ENCODE results near the gene TIAM1.

The TIAM1 gene

DNA sequence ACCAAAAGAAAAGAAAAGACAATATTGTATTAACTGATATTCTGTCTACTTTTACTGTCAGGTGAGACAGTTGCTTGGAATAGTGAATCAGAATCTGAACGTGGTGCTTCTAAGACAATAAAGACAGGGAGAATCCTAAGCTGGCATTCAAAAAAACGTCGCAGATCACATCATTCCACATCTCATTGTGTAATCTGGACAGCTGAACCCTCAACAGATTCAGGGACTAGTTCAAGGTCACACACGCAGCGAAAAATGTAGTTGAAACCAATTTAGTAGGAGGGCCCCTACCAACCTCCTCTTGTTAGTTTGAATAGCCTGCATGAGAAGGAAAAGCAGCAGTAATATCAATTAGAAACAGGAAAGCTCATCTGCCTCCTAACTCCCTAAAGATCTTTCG is 259.4 kb downstream of the TIAM1 start:
- no peaks in the 10 kb centered on the region for H3K27me3 ChIP-seq
- no peak for DNase-seq

DNA sequence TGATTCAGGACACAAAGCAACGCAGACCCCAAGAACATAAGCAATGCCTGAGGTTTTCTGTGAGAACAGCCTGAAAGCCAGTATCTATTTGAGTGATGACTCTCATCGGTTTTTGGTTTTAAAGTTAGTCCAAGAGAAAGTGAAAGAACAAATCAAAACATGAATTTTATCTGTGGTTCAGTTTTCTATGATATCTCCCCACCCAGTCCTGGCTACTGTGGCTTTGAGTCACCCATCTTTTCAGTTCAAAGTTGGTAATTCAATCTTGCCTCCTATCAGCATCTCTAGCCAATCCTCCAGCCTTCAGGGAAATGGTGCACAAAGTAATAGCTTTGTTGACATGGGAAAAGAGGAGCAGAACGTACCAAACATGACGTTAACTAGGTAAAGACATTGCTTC is 265.3 kb downstream of the TIAM1 start:
- H3K36me3 ChIP-seq: no peaks in the 10 kb centered on the region
- no peak overlapping the region for H3K4me3 ChIP-seq (ENCODE audit: low read depth, low read length)
- DNase-seq: no peak
- no peaks in the 10 kb centered on the region for H3K9me3 ChIP-seq
- TF ChIP-seq, protein P1, sequence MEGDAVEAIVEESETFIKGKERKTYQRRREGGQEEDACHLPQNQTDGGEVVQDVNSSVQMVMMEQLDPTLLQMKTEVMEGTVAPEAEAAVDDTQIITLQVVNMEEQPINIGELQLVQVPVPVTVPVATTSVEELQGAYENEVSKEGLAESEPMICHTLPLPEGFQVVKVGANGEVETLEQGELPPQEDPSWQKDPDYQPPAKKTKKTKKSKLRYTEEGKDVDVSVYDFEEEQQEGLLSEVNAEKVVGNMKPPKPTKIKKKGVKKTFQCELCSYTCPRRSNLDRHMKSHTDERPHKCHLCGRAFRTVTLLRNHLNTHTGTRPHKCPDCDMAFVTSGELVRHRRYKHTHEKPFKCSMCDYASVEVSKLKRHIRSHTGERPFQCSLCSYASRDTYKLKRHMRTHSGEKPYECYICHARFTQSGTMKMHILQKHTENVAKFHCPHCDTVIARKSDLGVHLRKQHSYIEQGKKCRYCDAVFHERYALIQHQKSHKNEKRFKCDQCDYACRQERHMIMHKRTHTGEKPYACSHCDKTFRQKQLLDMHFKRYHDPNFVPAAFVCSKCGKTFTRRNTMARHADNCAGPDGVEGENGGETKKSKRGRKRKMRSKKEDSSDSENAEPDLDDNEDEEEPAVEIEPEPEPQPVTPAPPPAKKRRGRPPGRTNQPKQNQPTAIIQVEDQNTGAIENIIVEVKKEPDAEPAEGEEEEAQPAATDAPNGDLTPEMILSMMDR (IDR thresholded peaks at IDR 0.05; ENCODE audit: low read depth, low read length): no peak
- no peaks in the 10 kb centered on the region for H3K27me3 ChIP-seq
- no peaks in the 10 kb centered on the region for H3K4me1 ChIP-seq

More for the DNA sequence above, 259.4 kb downstream of the TIAM1 start:
- Histone ChIP-seq H3K36me3 (no peaks in the 10 kb centered on the region), H3K4me1 (no peaks in the 10 kb centered on the region), H3K9me3 (no peaks in the 10 kb centered on the region), H3K4me3 (ENCODE audit: low read depth, low read length) (no peak overlapping the region)
- TF ChIP-seq, protein P1 (IDR thresholded peaks at IDR 0.05; ENCODE audit: low read depth, low read length): no peak

DNA sequence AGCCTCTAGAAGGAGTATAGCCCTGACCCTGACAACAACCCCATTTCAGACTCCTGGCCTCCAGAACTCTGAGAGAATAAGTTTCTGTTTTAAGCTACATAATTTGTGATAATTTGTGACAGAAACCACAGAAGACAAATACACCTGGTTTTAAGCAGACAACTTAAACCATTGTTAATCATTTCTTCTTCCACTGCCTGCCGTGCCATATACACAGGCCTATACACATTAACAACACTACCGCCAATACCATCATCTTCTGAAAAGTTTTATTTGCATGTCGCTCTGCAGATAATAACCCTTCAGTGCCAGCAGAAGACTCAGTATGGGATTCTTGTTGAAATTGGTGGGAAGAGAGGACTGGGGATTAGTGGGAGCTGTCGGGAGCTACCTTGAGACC is 265.8 kb downstream of the TIAM1 start:
- Histone ChIP-seq H3K27me3 (no peaks in the 10 kb centered on the region), H3K4me1 (no peaks in the 10 kb centered on the region), H3K36me3 (no peaks in the 10 kb centered on the region), H3K4me3 (ENCODE audit: low read depth, low read length) (no peak overlapping the region), H3K9me3 (no peaks in the 10 kb centered on the region)
- TF ChIP-seq, protein P1 (IDR thresholded peaks at IDR 0.05; ENCODE audit: low read depth, low read length): no peak
- no peak for DNase-seq

DNA sequence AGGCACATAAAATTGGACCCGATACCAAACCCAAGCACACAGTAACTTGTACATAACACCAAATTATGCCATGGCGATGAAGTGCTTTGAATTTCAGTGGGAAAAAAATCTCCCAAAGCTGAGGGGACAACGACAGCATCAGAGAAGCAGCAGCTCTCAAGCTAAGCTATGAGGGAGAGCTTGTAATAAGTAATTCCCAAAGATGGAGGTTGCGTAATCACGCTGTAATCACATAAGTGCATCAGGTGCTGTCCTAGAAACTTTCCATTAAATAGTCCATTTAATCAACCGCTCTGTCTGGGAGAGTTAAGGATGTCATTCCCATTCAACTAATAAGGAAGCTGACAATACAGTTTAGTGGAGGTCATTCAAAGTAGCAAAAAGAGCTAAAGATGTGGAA is 268.2 kb downstream of the TIAM1 start:
- Histone ChIP-seq H3K9me3 (no peaks in the 10 kb centered on the region), H3K36me3 (no peaks in the 10 kb centered on the region), H3K4me3 (ENCODE audit: low read depth, low read length) (no peak overlapping the region), H3K4me1 (no peaks in the 10 kb centered on the region), H3K27me3 (no peaks in the 10 kb centered on the region; the same call in 1 of the 2 replicates)
- no peak for DNase-seq
- TF ChIP-seq, protein P1 (IDR thresholded peaks at IDR 0.05; ENCODE audit: low read depth, low read length): no peak

DNA sequence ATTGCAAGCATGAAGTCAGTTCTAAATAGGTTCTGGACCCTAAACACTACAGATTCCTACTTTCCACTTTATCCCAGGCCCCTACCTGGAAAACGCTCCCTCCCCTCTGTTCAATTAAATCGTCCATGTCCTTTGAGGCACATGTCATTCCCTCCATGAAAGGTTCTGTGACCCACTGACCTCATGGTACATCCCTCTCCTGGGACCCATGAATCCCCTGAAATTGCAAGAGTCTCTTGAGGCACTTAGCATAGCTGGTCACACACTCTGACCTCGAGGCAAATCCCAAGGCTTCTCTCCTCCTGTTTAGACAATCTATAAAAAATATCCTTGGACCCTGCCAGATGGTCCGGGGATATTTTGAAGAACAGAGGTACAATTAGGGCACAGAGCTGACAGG is 271.5 kb downstream of the TIAM1 start:
- no peaks in the 10 kb centered on the region for H3K9me3 ChIP-seq
- no peaks in the 10 kb centered on the region for H3K4me1 ChIP-seq
- TF ChIP-seq, protein P1 (IDR thresholded peaks at IDR 0.05; ENCODE audit: low read depth, low read length): no peak
- DNase-seq: no peak
- H3K4me3 ChIP-seq (ENCODE audit: low read depth, low read length): no peak overlapping the region
- no peaks in the 10 kb centered on the region for H3K36me3 ChIP-seq
- no peaks in the 10 kb centered on the region; the same call in 1 of the 2 replicates for H3K27me3 ChIP-seq

All from BE2C (cell line).